Tibial nerve (tissue), 4 donors: ENCODE data around the gene KLF14. TPM values are rescaled to one million over a fixed set of nuclear protein-coding genes. Genes with fewer than 3 reads are reported as not detected.

Source experiments
- DNase-seq, 2 donors: peaks; one replicate each; pipeline ENCODE4 v3.0.0-alpha.2; 2019; ENCODE audit warnings: low spot score in 2 of 2
- H3K27ac ChIP-seq, 4 donors: fragments of 200-600 bp; sonication (generic) in 3 of 4; one replicate each; pipeline ENCODE4 v1.5.1; 2017 to 2019; ENCODE audit warnings: mild to moderate bottlenecking in 1 of 4
- H3K27me3 ChIP-seq, 2 donors: fragments of 200-600 bp; sonication (generic) in 1 of 2; one replicate each; pipeline versions ENCODE4 v1.5.1 to v1.6.0; 2017 to 2019
- H3K36me3 ChIP-seq, 3 donors: fragments of 200-600 bp; sonication (generic); one replicate each; pipeline ENCODE4 v1.5.1; 2018 to 2019
- H3K4me1 ChIP-seq, 4 donors: fragments of 200-600 bp; sonication (generic) in 3 of 4; one replicate each; pipeline ENCODE4 v1.5.1; 2017 to 2019
- H3K4me3 ChIP-seq, 4 donors: fragments of 200-600 bp; sonication (generic) in 3 of 4; one replicate each; pipeline ENCODE4 v1.5.1; 2017 to 2019; ENCODE audit warnings: mild to moderate bottlenecking in 1 of 4, moderate library complexity in 1 of 4
- H3K9me3 ChIP-seq, 4 donors: fragments of 200-600 bp; sonication (generic) in 3 of 4; one replicate each; pipeline ENCODE4 v1.5.1; 2017 to 2019
- EP300 ChIP-seq, 2 donors: sonication (generic); formaldehyde crosslinking; IDR thresholded peaks; one replicate each; pipeline ENCODE4 v1.6.1; 2017; ENCODE audit warnings: antibody characterized with exemption in 2 of 2, mild to moderate bottlenecking in 1 of 2
- POLR2A ChIP-seq, 2 donors: fragments of 450-650 bp; IDR thresholded peaks; one replicate each; pipeline ENCODE4 v1.6.1; 2017; ENCODE audit warnings: antibody characterized with exemption in 2 of 2, mild to moderate bottlenecking in 2 of 2, moderate library complexity in 2 of 2
- WGBS, 2 donors: methylation state at CpG; one replicate each; pipeline ENCODE4 v1.1.5; 2018; 5-methylcytosine and 5-hydroxymethylcytosine counted together
- total RNA-seq, 4 donors: library from RNA; depleted of rRNA; stranded (reverse); fragments of >200 nt; gene quantifications; one replicate each; pipeline ENCODE4 v1.1.0, GENCODE V29; 2016
- TF ChIP-seq, protein P1 (sequence below), 5 experiments: fragments of 200-600 bp in 3 of 5; fragments of 450-650 bp in 2 of 5; sonication (generic) in 3 of 5; IDR thresholded peaks; one replicate each; pipeline ENCODE4 v1.5.1; 2016 to 2019; ENCODE audit warnings: antibody characterized with exemption in 5 of 5, mild to moderate bottlenecking in 3 of 5, moderate library complexity in 2 of 5

Gene KLF14
- total RNA-seq, 4 donors from 2014 or later, result 0.22 to 1.5 (median 0.42) TPM; not detected in 1

DNA sequence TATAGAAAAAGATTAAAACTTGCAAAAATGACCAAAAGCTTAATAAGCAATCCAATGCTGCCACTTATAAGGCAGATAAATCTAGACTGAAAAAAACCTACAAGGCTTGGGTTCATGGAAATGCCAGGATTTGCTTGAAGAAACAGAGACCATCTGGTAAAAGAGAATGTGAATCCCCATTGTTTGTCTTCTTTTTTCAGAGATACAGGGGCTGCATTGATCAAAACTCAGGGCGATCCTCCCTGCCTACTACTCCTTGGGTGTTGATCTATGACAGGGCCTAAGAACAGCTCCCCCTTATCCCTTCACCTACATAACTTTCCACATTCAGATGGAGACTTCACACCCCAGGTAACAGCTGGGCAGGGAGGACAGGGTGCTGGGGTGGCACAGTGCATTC lies 44.3 kb downstream of the KLF14 start:
- H3K9me3 ChIP-seq, result peaks cover 0 to 7% (median 0%) of the 10 kb centered on the region in 4 donors
- WGBS, 2 donors, result 76 to 81% methylated on average over 1 of the region's 1 CpG
- no peaks in the 10 kb centered on the region for H3K36me3 ChIP-seq
- H3K4me1 ChIP-seq, result no peaks in the 10 kb centered on the region
- no peaks in the 10 kb centered on the region for H3K27me3 ChIP-seq
- no peak overlapping the region for H3K27ac ChIP-seq
- no peak for DNase-seq
- H3K4me3 ChIP-seq, result no peak overlapping the region
- TF ChIP-seq, protein P1, sequence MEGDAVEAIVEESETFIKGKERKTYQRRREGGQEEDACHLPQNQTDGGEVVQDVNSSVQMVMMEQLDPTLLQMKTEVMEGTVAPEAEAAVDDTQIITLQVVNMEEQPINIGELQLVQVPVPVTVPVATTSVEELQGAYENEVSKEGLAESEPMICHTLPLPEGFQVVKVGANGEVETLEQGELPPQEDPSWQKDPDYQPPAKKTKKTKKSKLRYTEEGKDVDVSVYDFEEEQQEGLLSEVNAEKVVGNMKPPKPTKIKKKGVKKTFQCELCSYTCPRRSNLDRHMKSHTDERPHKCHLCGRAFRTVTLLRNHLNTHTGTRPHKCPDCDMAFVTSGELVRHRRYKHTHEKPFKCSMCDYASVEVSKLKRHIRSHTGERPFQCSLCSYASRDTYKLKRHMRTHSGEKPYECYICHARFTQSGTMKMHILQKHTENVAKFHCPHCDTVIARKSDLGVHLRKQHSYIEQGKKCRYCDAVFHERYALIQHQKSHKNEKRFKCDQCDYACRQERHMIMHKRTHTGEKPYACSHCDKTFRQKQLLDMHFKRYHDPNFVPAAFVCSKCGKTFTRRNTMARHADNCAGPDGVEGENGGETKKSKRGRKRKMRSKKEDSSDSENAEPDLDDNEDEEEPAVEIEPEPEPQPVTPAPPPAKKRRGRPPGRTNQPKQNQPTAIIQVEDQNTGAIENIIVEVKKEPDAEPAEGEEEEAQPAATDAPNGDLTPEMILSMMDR (IDR thresholded peaks at IDR 0.05), result no peak
- no peak for TF ChIP-seq POLR2A (IDR thresholded peaks at IDR 0.05)
- no peak for TF ChIP-seq EP300 (IDR thresholded peaks at IDR 0.05)

DNA sequence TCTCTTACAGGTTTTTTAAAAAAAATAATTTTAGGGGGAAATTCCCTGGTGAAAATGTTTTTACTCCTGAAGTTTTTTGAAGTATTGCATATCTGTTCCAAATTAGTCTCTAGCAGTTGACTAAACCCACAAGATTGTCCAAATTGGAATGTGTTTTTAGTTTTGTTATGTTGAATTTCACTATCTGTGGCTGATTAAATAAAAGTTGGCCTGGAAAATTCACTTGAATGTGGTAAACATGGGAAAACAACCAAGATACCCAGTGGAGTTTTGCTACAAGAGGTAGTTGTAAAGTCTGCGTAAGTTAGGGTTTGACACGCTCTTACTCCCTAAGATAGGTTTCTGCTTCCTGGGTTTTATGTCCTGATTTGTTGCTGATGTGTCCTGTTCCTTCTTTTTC lies 51.0 kb downstream of the KLF14 start:
- Histone ChIP-seq H3K27me3 (no peaks in the 10 kb centered on the region), H3K4me1 (no peaks in the 10 kb centered on the region), H3K36me3 (no peaks in the 10 kb centered on the region), H3K27ac (no peak overlapping the region), H3K4me3 (no peak overlapping the region), H3K9me3 (no peaks in the 10 kb centered on the region)
- DNase-seq, result no peak
- no peak for TF ChIP-seq EP300 (IDR thresholded peaks at IDR 0.05)
- no peak for TF ChIP-seq POLR2A (IDR thresholded peaks at IDR 0.05)
- TF ChIP-seq, protein P1 (IDR thresholded peaks at IDR 0.05), result no peak
- 90 to 92% methylated on average over 2 of the region's 2 CpGs for WGBS, 2 donors

Other genes with a start within 250 kb of the KLF14 start
- gene MEST, start 242.1 kb downstream of the KLF14 start, total RNA-seq, result 100 to 1,000 TPM in 1 of 4 donors, 10 to 100 TPM in 3; 12.2 to 311 (median 62.5) TPM
- gene COPG2, start 65.5 kb downstream of the KLF14 start, total RNA-seq, result 10 to 100 TPM; 12.7 to 22.7 (median 20.2) TPM
- gene TSGA13, start 47.7 kb downstream of the KLF14 start, total RNA-seq, result not detected